Measurements from ENCODE around the gene CFTR.

DNA sequence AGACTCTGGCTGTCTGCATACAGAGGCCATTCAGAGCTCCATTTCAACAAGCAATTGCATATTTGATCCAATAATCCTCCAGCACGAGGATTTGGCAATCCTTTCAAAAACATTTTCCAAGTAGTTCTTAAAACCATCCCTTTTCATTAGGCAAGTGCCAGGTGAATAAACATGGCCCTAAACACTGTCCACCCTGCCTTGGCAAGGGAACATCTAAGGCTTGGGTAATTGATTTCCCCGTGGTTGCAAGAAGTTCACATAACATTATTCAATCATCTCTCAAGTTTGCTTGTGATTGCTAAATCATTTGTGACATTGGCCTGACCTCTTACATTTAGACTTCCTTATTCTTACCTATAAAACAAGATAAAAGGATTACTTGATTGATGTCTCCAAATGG is 218.2 kb downstream of the CFTR start:
- TF ChIP-seq, protein P1, sequence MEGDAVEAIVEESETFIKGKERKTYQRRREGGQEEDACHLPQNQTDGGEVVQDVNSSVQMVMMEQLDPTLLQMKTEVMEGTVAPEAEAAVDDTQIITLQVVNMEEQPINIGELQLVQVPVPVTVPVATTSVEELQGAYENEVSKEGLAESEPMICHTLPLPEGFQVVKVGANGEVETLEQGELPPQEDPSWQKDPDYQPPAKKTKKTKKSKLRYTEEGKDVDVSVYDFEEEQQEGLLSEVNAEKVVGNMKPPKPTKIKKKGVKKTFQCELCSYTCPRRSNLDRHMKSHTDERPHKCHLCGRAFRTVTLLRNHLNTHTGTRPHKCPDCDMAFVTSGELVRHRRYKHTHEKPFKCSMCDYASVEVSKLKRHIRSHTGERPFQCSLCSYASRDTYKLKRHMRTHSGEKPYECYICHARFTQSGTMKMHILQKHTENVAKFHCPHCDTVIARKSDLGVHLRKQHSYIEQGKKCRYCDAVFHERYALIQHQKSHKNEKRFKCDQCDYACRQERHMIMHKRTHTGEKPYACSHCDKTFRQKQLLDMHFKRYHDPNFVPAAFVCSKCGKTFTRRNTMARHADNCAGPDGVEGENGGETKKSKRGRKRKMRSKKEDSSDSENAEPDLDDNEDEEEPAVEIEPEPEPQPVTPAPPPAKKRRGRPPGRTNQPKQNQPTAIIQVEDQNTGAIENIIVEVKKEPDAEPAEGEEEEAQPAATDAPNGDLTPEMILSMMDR (IDR thresholded peaks at IDR 0.05; ENCODE audit: borderline replicate concordance, extremely low read depth, low read length, poor library complexity, severe bottlenecking) = no peak
- no peak for TF ChIP-seq EZH2 (IDR thresholded peaks at IDR 0.05; ENCODE audit: borderline replicate concordance, low read depth, low read length, severe bottlenecking)

Measured in DND-41 (cell line).